DMS153 treated with DMSO at 0.1 percent for 48 hours (cell line): ENCODE measurements around the gene NRAS.
A peak's percentile ranks its signal among the peaks of the same experiment; 100 is the strongest.
"Not testable (repeated sequence)": the region's sequence is repeated elsewhere in the genome, so short reads cannot be mapped to it uniquely, and the experiment has no call there.

ENCODE experiments used
- DNase-seq: peaks from one replicate; lab custom pipeline; 2025; ENCODE audit not compliant: unreplicated experiment; lab: John Stamatoyannopoulos, UW

NRAS gene

DNA sequence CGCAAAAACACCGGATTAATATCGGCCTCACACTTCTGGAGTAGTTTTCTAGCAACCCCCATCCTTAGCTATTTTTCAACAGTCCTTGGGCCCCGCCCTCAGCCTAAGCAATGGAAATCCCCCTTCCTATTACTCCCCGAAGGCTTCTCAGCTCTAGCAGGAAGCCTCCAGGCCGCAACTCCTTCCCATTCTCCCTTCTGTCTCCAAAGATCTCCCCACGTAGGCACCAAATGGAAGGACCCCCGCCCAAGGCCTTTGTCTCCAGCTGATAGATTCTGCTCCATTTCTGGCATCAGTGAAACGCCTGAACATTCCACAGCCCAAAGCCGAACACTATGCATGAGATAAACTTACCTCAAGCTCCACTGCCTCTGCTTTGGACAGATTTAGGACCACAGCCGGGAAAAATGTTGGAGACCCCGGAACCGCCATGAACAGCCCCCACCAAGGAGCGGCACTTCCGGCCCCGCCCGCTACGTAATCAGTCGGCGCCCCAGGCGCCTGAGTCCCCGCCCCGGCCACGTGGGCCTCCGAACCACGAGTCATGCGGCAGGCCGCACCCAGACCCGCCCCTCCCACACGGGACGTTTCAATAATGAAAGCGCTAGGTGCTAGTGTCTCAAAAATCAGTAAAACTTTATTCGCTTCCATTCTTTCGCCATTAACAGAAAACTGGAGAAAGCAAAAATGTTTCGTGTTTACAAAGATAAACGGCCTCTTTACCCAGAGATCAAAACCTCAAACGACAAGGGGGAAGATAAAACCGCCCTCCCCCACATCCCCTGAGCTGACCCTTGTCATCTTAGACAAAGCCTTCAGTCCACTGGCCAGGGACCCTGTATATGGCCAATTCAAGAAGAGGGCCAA lies at the start of gene NRAS:
TSS of gene NRAS (minus strand) at position 468 of the 867 bp plus-strand sequence. CDS start 611 bp downstream, outside the sequence.
- DNase-seq: peak; percentile 72

DNA sequence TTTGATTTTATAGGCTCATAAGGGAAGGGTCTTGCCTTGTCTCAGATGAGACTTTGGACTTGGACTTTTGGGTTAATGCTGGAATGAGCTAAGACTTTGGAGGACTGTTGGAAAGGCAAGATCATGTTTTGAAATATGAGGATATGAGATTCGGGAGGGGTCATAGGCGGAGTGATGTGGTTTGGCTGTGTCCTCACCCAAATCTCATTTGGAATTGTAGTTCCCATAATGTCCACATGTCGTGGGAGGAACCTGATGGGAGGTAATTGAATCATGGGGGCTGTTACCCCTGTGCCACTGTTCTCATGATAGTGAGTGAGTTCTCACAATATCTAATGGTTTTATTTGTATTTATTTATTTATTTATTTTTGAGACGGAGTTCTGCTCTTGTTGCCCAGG lies 48.1 kb upstream of the NRAS start:
- DNase-seq: no peak

DNA sequence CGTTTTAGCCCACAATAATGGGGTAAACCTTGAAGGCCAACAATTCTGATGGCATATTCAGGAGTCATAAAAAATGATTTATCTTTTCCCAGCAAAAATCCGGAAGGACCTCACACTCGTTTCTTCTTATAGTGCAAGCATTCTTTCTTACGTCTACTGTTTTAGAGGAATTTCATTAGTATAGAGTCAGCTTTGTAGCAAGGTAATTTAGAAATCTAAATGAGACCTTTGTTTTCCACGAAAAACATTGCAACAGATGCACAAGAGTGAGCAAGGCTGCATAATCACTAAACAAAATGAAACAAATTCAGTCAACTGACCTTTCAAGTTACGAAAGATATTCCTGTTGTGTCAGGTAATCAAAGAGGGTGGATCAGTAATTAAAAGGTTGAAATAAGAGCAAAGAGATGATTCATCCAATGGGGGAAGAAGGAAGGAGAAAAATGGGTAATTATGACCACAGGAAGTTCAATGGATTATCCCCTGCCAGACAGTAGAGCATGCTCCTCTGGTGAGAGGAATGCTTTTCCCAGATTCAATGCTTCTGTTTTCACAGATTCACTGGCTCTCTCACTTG lies 41.8 kb upstream of the NRAS start:
- no peak for DNase-seq

DNA sequence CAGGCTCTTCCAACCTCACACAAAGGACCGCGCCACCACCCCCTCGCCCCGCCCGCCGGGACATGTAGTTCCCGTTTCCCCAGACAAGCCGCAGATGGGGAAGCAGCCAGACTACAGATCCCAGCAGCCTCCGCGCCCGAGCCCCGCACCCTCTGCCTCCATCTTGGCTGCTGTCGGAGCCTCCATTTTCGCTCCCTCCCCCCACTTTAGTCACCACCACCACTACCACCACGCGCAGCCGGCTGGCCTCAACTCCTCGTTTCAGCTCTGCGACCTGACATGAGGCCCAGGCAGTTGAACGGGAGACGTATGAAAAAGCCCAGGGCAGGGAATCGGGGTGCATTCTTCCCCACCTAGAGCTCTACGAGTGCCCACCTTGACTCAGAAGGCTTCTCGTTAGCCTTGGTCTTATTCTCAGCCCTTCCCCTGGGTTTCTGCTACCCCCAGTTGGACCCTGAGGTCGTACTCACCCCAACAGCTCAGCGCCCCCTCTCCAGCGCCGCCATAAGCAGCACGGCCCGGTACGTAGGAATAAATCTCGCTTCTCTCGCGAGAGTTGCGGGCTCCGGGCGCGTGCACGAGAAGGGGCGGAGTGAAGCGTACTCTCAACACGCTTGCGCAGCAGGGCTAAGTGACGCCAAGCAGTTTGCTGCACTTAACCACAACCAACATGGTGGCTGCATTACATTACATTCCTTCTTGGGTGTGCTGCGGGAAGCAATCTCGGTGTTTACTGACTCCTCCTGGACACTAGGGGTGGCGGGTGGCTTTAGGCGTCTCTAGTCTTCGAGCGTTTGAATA lies 41.1 kb upstream of the NRAS start, which contains the start of gene CSDE1:
TSS of gene CSDE1 (minus strand) at position 530 of the 801 bp plus-strand sequence. CDS start 18,094 bp downstream, outside the sequence.
- peak; percentile 97 for DNase-seq

DNA sequence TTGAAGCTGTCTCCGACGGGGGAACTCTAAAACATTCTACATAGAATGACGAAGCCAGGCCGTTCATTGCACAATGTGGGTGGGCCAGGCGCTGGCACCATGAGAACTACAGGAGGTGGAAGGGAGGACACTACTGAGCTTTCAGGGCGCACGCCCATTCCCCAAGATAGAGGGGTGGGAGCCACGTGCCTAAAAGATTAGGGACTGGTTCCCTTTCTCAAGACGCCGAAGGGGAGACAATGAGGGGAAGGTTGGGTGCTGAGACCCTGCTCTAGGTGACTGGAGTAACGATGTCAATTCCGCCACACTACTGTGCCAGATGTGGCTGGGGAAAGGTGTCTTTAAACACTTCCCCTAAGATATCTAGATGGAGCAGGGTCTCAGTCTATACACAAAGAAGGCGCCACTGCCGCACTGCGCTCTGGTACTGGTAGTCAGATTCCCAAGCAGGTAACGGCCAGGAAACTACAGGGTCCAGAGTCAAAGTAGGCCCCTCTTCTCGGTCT lies 40.4 kb upstream of the NRAS start:
- no peak for DNase-seq

DNA sequence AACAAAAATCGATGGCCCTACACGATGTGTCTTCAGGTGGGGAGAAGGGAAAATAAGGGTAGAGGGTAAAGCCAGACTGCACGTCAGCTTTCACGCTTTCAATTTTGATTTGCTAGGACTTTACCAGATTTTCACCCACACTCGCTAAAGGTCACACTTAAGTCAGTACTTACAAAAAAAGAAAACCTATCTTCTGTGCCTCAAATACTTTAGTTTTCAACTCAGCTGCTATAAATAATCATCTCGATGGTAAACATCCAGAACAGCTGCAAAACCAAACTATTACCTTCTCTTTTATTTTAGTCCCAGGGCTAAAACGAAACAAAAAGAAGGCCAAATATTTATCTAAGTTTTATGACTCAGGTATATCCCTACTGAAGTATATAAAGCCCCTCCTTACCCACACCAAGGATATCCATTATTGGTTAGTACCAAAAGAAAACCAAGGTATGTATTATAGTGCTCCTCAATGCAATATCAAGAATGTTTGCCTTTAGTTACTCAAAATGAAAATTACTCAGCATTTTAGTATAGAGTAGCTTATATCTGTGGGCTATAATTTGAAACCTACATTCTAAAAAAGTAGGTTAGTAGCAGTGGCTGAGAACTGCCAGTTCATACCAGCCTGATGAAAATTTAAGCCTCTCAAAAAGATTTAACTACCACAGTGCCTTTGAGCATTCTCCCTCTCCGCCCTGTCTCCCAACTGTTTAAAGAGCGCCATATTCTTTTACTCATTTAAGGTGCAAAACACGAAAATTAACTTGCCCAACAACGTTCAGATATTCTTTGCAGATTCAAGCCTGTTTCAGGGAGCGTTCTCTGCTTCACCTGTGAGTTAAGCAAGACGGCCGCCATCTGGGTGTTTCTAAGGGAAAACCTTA lies 39.7 kb upstream of the NRAS start:
- DNase-seq: no peak

DNA sequence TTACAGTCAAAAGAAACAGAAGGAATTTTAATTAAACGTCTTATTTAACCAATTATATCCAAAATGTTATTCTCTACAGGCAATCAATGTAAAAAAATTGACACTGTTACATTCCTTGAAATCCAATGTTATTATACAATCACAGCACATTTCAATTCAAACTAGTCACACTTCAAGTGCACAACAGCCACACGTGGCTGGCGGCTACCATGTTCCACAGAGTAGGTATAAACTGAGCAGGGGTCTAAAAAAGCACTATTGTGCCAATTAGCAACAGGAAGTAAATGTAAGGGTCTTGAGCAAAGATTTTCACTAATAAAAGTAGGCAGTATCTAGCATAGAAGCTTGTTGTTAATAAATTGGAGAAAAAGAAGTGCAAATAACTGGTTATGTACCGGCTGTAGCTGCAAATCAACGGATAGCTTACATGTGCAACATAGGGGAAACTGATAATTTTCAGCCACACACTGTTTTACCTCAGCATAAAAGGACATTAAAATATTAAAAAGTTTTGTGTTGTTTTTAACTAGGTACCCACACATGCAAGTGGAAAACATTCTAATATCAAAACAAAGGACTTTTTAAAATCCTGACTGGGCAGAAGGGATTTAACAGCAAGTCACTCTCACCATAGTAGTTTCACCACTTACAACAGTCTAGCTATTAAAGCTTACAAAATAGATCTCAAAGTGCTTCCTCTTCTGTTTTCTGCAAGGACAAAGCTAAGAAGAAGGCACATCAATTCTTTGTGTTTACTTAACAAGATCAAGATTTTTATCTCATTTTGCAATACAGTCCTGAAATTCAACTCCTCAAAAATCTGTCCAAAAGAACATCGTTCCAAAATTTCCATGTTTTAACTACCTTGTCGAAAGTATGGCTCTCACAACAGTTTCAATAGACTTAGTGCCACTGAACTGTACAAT lies 38.7 kb upstream of the NRAS start:
- DNase-seq: no peak

DNA sequence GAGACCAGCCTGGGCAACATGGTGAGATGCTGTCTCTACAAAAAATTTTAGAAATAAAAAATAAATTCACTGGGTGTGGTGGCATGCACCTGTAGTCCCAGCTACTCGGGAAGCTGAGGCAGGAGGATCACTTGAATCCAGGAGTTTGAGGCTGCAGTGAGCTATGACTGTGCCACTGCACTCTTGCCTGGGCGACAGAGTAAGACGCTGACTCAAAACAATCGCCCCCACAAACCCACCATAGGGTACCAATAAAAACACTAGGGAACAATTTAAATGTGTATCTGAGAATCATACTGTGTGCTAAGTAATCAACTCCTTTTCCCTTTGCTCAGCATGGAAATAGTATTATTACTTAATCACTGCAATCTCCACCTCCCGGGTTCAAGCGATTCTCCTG lies 37.1 kb upstream of the NRAS start:
- not testable (repeated sequence) for DNase-seq

DNA sequence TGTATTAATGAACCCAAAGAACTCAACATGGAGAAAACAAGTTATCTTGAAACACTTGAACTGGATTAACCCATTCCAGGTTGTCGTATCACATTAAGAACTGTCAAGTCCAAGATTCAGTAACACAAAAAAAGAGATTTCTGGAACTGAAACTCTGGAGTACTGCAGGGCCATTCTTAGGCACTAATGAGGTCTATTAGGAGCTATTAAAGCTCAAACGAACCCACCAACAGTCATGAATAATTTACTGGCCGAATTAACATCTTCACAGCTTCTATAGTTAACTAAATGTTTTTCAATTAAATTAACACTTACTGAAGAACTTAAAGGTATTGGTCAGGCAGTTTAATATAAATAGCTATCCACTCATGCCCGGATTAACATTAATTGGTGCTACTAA lies 36.6 kb upstream of the NRAS start:
- DNase-seq: no peak

DNA sequence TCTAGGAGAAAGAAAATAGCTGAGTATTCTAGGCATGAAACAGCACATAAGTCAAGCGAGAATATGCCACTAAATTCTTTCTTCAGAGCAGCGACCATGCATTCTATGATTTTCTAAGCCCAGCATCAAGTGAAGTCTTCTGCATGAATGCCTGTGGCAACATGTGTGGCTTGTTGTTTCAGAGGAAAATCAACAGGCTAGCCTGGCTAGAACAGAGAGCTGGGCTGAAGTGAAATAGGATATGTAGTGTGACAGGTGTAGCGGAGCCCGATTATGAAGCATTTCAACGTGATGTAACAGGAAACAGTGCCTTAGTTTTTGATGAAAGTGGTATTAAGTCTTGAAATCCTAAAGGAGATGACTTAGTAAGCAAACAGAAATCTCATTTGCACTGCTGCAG lies 34.2 kb upstream of the NRAS start:
- no peak for DNase-seq

DNA sequence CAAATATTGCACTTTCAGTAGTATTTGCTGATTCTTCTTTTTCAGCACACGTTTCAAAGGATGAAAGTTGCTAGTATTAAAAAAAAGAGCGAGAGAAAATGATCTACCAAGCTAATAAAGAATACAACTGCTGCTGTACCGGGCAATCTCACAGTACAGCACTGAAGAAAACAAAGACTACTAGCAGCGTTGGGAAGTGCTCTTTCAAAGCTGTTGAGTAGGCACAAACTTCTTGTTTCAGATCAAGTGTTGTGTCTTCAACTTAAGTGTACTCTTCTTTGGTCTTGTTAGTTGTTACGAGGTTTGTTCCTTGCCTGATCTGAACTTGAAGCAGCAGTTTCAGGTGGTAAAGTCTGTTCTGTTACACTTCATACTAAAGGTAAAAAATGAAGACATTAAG lies 33.3 kb upstream of the NRAS start:
- no peak for DNase-seq

DNA sequence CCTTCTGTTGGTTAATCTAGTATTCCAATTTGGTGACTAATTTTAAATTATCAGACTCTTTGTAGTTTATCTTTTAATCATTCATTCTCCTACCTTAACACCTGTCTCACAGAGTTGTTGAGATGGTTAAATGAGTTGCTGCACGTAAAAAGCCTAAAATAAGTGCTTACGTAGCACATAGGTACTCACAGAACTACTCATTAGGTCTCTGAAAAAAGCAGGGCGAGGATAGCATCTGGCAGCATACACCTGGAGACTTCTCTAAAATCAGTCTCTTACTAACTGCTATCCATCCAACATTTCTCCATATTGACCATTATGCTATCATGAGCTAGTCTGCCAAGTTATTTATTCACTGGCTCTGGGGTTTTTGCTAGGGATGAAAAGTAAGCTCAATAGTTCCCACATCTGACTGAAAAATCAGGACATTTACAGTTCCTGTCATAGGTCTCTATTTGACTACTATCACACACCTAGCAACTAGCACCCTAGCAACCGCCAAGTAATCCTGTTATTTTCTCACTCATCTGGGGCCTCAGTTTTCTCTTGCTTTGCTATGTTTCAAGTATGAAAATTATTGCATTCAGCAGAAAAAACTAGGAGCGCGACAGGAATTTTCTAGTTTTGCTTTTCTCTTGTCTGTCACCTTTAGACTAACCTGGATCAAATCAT lies 30.0 kb upstream of the NRAS start:
- DNase-seq: no peak

DNA sequence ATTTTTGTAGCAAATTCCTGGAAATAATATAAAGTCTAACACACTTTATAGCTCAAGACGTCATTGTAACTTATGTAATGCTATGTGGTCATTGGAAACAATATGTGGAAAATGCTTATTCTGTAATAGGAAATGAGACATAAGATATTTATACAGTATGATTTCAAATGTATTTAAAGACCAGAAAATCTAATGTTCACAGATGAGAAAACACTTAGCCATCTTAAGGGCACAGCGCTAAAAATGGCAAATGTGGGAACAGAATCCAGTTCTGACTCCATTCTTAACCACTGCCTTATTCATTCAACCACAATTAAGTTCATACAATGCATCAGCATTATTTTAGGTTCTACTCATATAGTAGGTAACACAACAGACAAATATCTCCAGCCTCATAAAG lies 28.7 kb upstream of the NRAS start:
- no peak for DNase-seq

DNA sequence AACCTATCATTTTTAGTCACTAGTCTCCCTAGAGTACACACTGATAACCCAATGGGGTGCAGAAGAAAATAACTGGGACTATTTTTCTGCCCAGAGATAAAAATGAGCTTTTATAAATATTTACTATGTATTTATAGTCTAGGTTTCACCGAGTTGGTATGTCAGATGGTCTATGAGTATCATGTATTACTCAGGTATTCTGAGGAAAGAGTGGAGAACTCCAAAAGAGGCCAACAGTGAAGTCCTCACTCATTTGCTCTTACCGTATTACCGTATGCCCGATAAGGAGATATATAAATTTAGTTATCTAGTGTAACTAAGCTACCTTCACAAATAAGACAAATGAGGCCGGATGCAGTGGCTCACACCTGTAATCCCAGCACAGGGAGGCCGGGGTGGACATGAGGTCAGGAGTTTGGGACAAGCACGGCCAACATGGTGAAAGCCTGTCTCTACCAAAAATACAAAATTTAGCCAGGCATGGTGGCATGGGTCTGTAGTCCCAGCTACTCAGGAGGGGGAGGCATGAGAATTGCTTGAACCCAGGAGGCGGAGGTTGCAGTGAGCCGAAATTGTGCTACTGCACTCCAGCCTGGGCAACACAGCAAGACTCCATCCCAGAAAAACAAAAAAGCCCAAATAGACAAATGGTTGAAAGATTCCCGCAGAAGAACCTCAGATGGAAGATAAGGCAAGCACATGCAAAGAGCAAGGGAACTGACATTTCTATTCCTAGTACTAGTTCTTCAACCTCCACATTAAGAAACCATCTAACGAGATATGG lies 25.6 kb upstream of the NRAS start:
- DNase-seq: no peak

DNA sequence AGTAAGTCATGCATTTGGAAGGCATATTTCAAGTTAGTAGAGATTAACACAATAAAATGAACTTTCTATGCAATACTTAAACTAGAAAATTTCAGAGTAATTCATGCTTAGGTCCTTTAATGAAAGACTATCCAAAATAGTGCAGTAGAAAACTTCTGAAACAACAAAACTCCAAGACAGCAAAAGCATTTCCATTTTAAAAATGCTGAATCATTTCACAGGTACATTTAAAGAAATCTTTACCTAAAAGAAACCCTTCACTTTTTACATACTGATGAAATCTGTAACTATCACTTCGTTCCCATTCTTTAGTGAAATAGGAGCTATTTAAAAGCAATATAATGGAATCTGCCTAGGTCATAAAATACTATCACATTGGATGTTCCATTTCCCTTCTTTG lies 23.8 kb upstream of the NRAS start:
- DNase-seq: no peak

DNA sequence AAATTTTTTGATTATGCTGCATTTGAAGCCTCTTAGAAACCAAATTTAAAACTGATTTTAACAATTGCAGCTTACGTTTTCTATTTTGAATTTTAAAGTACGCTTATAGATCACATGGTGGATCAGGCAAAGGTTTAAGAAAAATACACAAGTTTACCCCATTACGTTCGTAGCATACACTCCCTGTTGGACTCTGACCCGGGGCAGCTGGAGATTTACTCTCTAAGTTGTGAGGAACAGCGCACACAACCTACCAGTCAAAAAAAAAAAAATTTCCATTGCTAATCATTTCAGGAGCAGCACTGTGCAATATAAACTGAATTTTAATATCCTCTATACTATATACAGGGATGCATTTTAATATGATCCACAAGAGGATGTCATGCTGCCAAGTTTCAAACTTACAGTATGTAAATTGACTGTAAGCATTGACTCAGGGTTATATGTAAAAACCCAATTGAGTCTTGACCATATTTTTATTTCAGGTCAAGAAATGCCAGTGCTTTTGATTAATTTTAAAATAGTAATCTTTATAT lies 20.8 kb upstream of the NRAS start:
- no peak for DNase-seq

DNA sequence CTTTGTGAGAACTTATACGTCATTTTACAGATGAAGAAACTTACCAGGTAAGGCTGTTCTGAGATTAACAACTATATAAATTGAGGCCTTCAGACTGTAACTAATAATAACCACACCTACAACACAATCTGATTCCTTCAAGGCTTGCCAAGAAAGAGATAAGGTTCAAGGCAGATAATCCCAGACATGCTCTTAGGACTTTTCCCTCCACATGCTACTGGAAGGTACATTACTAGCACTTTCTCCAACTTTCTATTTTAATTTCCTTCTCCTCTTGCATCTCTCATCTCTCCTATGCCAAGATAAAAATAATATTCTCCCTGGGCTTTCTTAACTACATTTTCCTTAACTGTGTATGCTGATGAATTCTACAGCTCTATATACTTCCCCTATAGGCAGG lies 18.9 kb upstream of the NRAS start:
- no peak for DNase-seq

DNA sequence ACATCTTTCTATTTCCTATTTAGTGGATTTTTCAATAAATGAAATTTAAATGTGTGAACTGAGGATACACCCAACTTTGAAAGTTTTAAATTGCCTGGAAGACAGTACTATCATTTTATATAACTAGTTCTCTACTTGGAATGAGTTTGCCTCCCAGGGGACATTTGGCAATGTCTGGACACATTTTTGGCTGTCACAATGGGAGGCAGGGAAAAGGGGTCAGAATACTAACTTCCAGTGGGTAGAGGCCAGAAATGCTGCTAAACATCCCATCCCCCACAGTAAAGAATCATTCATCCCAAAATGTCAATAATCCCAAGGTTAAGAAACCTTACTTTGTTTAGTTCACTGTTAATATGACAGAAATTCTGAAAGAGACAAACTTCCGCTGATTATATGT lies 13.2 kb upstream of the NRAS start:
- no peak for DNase-seq
